ENCODE results near the gene TIGD3. TPM values are rescaled to one million over a fixed set of nuclear protein-coding genes. Genes with fewer than 3 reads are reported as not detected.
A peak's percentile ranks its signal among the peaks of the same experiment; 100 is the strongest.

TIGD3 gene
- total RNA-seq, 4 donors from 2014 or later = 0.34 TPM; not detected in 3

DNA sequence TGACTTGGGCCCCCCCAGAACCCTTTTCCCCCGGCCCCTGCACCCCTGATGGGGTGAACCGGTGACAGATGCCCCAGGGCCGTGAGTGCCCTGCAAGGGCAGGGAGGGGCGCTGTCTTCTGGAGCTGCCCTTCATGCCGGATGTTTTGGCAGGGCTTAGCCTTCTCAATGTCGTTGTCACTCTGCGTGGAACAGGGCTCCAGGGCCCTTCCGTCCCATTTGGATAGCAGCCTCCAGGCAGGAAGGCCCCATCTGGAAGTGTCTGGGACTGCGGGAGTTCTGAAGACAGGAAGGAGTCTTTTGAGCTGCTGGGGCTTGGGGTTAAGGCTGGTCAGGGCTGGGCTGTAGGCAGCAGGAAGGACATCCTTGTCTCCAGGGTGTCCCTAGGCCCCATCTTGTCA lies 36.4 kb downstream of the TIGD3 start:
- DNase-seq = no peak
- no peaks in the 10 kb centered on the region for H3K9me3 ChIP-seq
- H3K27me3 ChIP-seq = no peaks in the 10 kb centered on the region
- peak overlapping the region in 2 of 3 donors; percentile 56 to 76 for H3K27ac ChIP-seq
- peaks cover 16% of the 10 kb centered on the region in 2 donors for H3K36me3 ChIP-seq
- WGBS, 2 donors = 72 to 75% methylated on average over 8 to 9 of the region's 9 CpGs
- TF ChIP-seq POLR2A (IDR thresholded peaks at IDR 0.05) = no peak
- TF ChIP-seq, protein P1, sequence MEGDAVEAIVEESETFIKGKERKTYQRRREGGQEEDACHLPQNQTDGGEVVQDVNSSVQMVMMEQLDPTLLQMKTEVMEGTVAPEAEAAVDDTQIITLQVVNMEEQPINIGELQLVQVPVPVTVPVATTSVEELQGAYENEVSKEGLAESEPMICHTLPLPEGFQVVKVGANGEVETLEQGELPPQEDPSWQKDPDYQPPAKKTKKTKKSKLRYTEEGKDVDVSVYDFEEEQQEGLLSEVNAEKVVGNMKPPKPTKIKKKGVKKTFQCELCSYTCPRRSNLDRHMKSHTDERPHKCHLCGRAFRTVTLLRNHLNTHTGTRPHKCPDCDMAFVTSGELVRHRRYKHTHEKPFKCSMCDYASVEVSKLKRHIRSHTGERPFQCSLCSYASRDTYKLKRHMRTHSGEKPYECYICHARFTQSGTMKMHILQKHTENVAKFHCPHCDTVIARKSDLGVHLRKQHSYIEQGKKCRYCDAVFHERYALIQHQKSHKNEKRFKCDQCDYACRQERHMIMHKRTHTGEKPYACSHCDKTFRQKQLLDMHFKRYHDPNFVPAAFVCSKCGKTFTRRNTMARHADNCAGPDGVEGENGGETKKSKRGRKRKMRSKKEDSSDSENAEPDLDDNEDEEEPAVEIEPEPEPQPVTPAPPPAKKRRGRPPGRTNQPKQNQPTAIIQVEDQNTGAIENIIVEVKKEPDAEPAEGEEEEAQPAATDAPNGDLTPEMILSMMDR (IDR thresholded peaks at IDR 0.05) = no peak
- intact Hi-C loops (cut with DNase I) = no loop called here
- peaks cover 6 to 50% of the 10 kb centered on the region in 2 donors for H3K4me1 ChIP-seq
- no peak overlapping the region for H3K4me3 ChIP-seq (replicated peaks in 1 of 3)

DNA sequence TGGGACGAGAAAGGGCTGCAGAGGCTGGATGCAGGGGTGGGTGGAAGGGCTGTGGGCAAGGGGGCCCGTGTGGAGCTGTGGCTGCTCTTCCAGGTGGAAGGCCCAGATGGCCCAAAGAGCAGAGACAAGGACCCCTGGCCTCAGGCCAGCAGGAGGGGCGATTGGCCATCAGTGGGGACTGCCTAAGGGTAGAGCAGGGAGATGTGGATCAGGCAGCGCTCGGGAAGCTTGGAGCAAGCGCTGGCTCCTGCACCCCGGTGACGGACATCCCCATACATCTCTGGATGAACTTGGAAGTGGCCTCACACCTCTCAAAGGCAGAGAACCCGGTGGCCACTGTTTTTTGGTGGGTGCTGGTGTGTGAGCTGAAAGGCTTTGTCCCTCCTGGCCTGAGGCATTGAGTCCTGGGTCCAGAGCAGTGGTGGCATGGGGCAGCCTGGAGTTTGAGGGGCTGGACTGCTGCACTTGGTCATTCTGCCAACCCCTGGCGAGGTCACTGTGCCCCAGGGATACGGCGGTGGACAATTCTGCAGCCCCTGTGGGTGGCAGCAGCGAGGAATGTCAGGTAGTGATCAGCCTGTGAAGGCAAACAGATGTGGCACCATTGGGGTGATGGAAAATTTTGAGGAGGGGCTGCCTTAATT lies 37.8 kb downstream of the TIGD3 start:
- peaks cover 16% of the 10 kb centered on the region in 2 donors for H3K36me3 ChIP-seq
- intact Hi-C loops (cut with DNase I) = no loop called here
- no peak overlapping the region for H3K4me3 ChIP-seq (replicated peaks in 1 of 3)
- TF ChIP-seq, protein P1 (IDR thresholded peaks at IDR 0.05) = no peak
- no peak for TF ChIP-seq POLR2A (IDR thresholded peaks at IDR 0.05)
- no peaks in the 10 kb centered on the region for H3K27me3 ChIP-seq
- 80 to 92% methylated on average over 10 to 13 of the region's 13 CpGs for WGBS, 2 donors
- peak overlapping the region in 1 of 3 donors; percentile 56 for H3K27ac ChIP-seq
- H3K9me3 ChIP-seq = no peaks in the 10 kb centered on the region
- DNase-seq = no peak
- H3K4me1 ChIP-seq = peaks cover 2 to 44% of the 10 kb centered on the region in 2 donors

DNA sequence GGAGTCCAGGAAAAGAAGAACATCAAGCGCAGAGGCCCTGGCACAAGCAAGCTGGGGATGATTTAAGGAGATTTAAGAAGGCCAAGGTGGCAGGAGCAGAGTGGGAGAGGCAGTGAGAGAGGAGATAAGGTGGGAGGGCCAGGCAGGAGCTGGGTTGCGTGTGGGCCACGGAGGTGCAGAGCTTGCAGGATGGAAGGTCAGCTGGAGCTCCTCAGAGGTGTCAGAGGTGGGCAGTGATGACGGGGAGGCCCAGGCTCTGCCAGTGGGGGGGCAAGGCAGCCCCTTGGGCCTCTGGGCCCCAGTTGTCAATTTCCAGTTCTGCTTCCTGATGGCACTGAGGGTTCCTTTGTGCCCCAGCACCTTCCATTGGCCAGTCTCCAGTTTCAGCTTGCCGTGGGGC lies 38.3 kb downstream of the TIGD3 start:
- peaks cover 16 to 17% of the 10 kb centered on the region in 2 donors for H3K36me3 ChIP-seq

GRCh38 chr11:65393513-65394079 lies 39.0 kb downstream of the TIGD3 start:
- WGBS, 2 donors = 87 to 92% methylated on average over 4 to 11 of the region's 17 CpGs
- Histone ChIP-seq H3K36me3 (peaks cover 23 to 24% of the 10 kb centered on the region in 2 donors), H3K27ac (no peak overlapping the region)

More for the DNA sequence above, 38.3 kb downstream of the TIGD3 start:
- no peak for TF ChIP-seq POLR2A (IDR thresholded peaks at IDR 0.05)
- TF ChIP-seq, protein P1 (IDR thresholded peaks at IDR 0.05) = no peak
- no peak for DNase-seq
- H3K27me3 ChIP-seq = no peaks in the 10 kb centered on the region
- intact Hi-C loops (cut with DNase I) = no loop called here
- WGBS, 2 donors = 91 to 96% methylated on average over 5 of the region's 5 CpGs
- no peaks in the 10 kb centered on the region for H3K9me3 ChIP-seq
- peaks cover 0 to 39% of the 10 kb centered on the region in 2 donors for H3K4me1 ChIP-seq
- H3K27ac ChIP-seq = no peak overlapping the region
- no peak overlapping the region for H3K4me3 ChIP-seq (replicated peaks in 1 of 3)

More at GRCh38 chr11:65393513-65394079, 39.0 kb downstream of the TIGD3 start:
- no peak overlapping the region for H3K4me3 ChIP-seq (replicated peaks in 1 of 3)
- TF ChIP-seq, protein P1 (IDR thresholded peaks at IDR 0.05) = no peak
- no peak for TF ChIP-seq POLR2A (IDR thresholded peaks at IDR 0.05)
- H3K9me3 ChIP-seq = no peaks in the 10 kb centered on the region
- intact Hi-C loops (cut with DNase I) = no loop called here
- no peak for DNase-seq
- H3K27me3 ChIP-seq = no peaks in the 10 kb centered on the region
- H3K4me1 ChIP-seq = peaks cover 0 to 34% of the 10 kb centered on the region in 2 donors

Data from thyroid gland (tissue), 4 donors.